B cell (primary cell): Measurements from ENCODE around the gene PDIA2. TPM values are rescaled to one million over a fixed set of nuclear protein-coding genes. Genes with fewer than 3 reads are reported as not detected.

Experiments used
- ATAC-seq: fragments of 200-7000 bp; cut with Tn5 transposase; one replicate; pipeline ENCODE4 v1.10.0; 2021; ENCODE audit warnings: low read depth, mild to moderate bottlenecking, moderate number of reproducible peaks, moderate library complexity
- CTCF ChIA-PET: fragments of 350-600 bp; sonication (Branson Sonifier 250); formaldehyde crosslinking; loops from one replicate; lab custom pipeline; 2021; ENCODE audit warnings: antibody characterized with exemption, inconsistent platforms; lab: Charles Lee
- POLR2A ChIA-PET: fragments of 350-600 bp; sonication (Branson Sonifier 250); formaldehyde crosslinking; loops from one replicate; lab custom pipeline; 2021; ENCODE audit warnings: antibody characterized with exemption; lab: Charles Lee
- DNase-seq: peaks from one replicate; pipeline ENCODE4 v3.0.0; 2013
- H2AFZ ChIP-seq: 2 replicates; pipeline ENCODE4 v1.6.1; 2012; ENCODE audit warnings: mild to moderate bottlenecking, low read depth, low read length; ENCODE audit not compliant: insufficient read depth, poor library complexity, severe bottlenecking
- H3K27ac ChIP-seq, 2 donors: 1 replicate in 1 of 2; 2 replicates in 1 of 2; pipeline ENCODE4 v1.5.1; 2012 to 2013; ENCODE audit warnings: low read length in 2 of 2, mild to moderate bottlenecking in 2 of 2, moderate library complexity in 1 of 2
- H3K27me3 ChIP-seq, 4 experiments: fragments of 200-600 bp in 1 of 4; sonication (generic) in 1 of 4; replicated peaks in 1 of 4; 1 replicate in 2 of 4; 2 replicates in 2 of 4; pipeline versions ENCODE4 v1.6.1 to v1.7.0; 2013 to 2016; ENCODE audit warnings: low read length in 3 of 4, mild to moderate bottlenecking in 2 of 4, mixed read lengths in 1 of 4, moderate library complexity in 1 of 4; ENCODE audit not compliant: insufficient read depth in 4 of 4, control insufficient read depth in 3 of 4; ENCODE audit errors: control extremely low read depth in 1 of 4
- H3K36me3 ChIP-seq, 2 experiments: replicated peaks in 1 of 2; 1 replicate in 1 of 2; 2 replicates in 1 of 2; pipeline versions ENCODE4 v1.6.1 to v1.7.1; 2013; ENCODE audit warnings: low read length in 1 of 2; ENCODE audit not compliant: insufficient read depth in 2 of 2, control insufficient read depth in 1 of 2; ENCODE audit errors: control extremely low read depth in 1 of 2, extremely low read depth in 1 of 2
- H3K4me1 ChIP-seq, 2 donors: fragments of 200-600 bp in 1 of 2; sonication (generic) in 1 of 2; 1 replicate in 1 of 2; 2 replicates in 1 of 2; pipeline versions ENCODE4 v1.5.1 to v1.6.1; 2013 to 2017; ENCODE audit warnings: low read length in 2 of 2; ENCODE audit not compliant: control insufficient read depth in 2 of 2, insufficient read depth in 2 of 2
- H3K4me2 ChIP-seq: replicated peaks from 2 replicates; pipeline ENCODE3; 2012; ENCODE audit warnings: mild to moderate bottlenecking, low read depth, low read length; ENCODE audit not compliant: poor library complexity, severe bottlenecking
- H3K4me3 ChIP-seq, 5 experiments: fragments of 200-600 bp in 1 of 5; sonication (generic) in 1 of 5; 1 replicate in 3 of 5; 2 replicates in 2 of 5; pipeline versions ENCODE4 v1.5.1 to v1.7.0; 2011 to 2016; ENCODE audit warnings: low read length in 4 of 5, mild to moderate bottlenecking in 4 of 5, low read depth in 2 of 5, control low read depth in 1 of 5, moderate library complexity in 1 of 5; ENCODE audit not compliant: insufficient read depth in 1 of 5; ENCODE audit errors: control extremely low read depth in 1 of 5, extremely low read depth in 1 of 5
- H3K79me2 ChIP-seq: fragments of 200-600 bp; sonication (generic); one replicate; pipeline ENCODE4 v1.6.0; 2016; ENCODE audit warnings: low read length; ENCODE audit not compliant: control insufficient read depth, insufficient read depth
- H3K9ac ChIP-seq: fragments of 200-600 bp; sonication (generic); 2 replicates; pipeline ENCODE4 v1.6.1; 2017; ENCODE audit warnings: mild to moderate bottlenecking, low read length, moderate library complexity
- H3K9me3 ChIP-seq, 3 donors: one replicate each; pipeline versions ENCODE4 v1.6.1 to v1.7.1; 2013; ENCODE audit warnings: low read length in 2 of 3; ENCODE audit not compliant: control insufficient read depth in 2 of 3, insufficient read depth in 1 of 3; ENCODE audit errors: control extremely low read depth in 1 of 3
- H4K20me1 ChIP-seq: 2 replicates; pipeline ENCODE4 v1.6.0; 2012; ENCODE audit warnings: mild to moderate bottlenecking, low read length; ENCODE audit not compliant: insufficient read depth, control insufficient read depth, poor library complexity, severe bottlenecking
- H3K27ac Mint-ChIP-seq: one replicate; pipeline ENCODE4 v1.8.0; 2021; ENCODE audit warnings: mixed read lengths
- H3K27me3 Mint-ChIP-seq: one replicate; pipeline ENCODE4 v1.8.0; 2021; ENCODE audit warnings: mixed read lengths
- H3K4me1 Mint-ChIP-seq: one replicate; pipeline ENCODE4 v1.8.0; 2021; ENCODE audit warnings: mixed read lengths
- H3K4me3 Mint-ChIP-seq: one replicate; pipeline ENCODE4 v1.8.0; 2021; ENCODE audit warnings: mixed read lengths
- H3K9me3 Mint-ChIP-seq: one replicate; pipeline ENCODE4 v1.8.0; 2022; ENCODE audit warnings: mixed read lengths; ENCODE audit not compliant: insufficient read depth
- CTCF ChIP-seq: fragments of 200-600 bp; IDR thresholded peaks from one replicate; pipeline ENCODE4 v1.8.0; 2022; ENCODE audit warnings: antibody characterized with exemption, mild to moderate bottlenecking
- EZH2 ChIP-seq: IDR thresholded peaks from 2 replicates; pipeline ENCODE4 v1.6.1; 2012; ENCODE audit warnings: borderline replicate concordance, low read depth, mild to moderate bottlenecking, moderate library complexity, low read length; ENCODE audit not compliant: insufficient read depth, poor library complexity, severe bottlenecking
- WGBS: methylation state at CpG from one replicate; pipeline ENCODE4 v1.1.5; 2013; ENCODE audit warnings: missing lambda C conversion rate; ENCODE audit not compliant: insufficient coverage; 5-methylcytosine and 5-hydroxymethylcytosine counted together
- intact Hi-C: fragments of 100-400 bp; cut with micrococcal nuclease; formaldehyde crosslinking; loops from one replicate; pipeline ENCODE4 v1.10.0; 2022
- polyA plus RNA-seq: library from polyadenylated mRNA; depleted of rRNA; stranded (reverse); fragments of >200 nt; gene quantifications from 2 replicates; pipeline ENCODE4 v1.2.3, GENCODE V29; 2012
- total RNA-seq, 2 donors: library from RNA; stranded (reverse); fragments of 120-200 nt in 1 of 2; gene quantifications; 1 replicate in 1 of 2; 2 replicates in 1 of 2; pipeline versions ENCODE4 v1.2.3 to v1.2.4, GENCODE V29; 2013 to 2022

The PDIA2 gene
- total and polyA plus RNA-seq, 2 donors (not counting 1 experiment from before 2014, with no cell fraction given): 0.06 TPM; not detected in 1

- POLR2A ChIA-PET: no interaction called here
Observed at GRCh38 chr16:268141-269053, 14.6 kb upstream of the PDIA2 start.

More at GRCh38 chr16:268141-269053, 14.6 kb upstream of the PDIA2 start:
- intact Hi-C loops: no loop called here
- no peaks in the 10 kb centered on the region for H3K9me3 Mint-ChIP-seq
- no peak overlapping the region for H3K27ac Mint-ChIP-seq
- Histone ChIP-seq H3K36me3 (peaks cover 0 to under 1% of the 10 kb centered on the region in 2 experiments), H3K27ac (no peak overlapping the region), H3K27me3 (peaks cover 0 to 5% (median 0%) of the 10 kb centered on the region in 4 experiments), H3K4me2 (no peak overlapping the region), H3K79me2 (no peaks in the 10 kb centered on the region), H3K4me3 (no peak overlapping the region), H3K4me1 (no peaks in the 10 kb centered on the region), H3K9ac (no peak overlapping the region), H4K20me1 (no peaks in the 10 kb centered on the region), H2AFZ (no peak overlapping the region), H3K9me3 (no peaks in the 10 kb centered on the region)
- 92% methylated on average over 39 of the region's 40 CpGs for WGBS
- peaks cover 3% of the 10 kb centered on the region for H3K27me3 Mint-ChIP-seq
- CTCF ChIA-PET: no interaction called here
- ATAC-seq: no peak
- TF ChIP-seq CTCF (no peak), EZH2 (no peak)
- no peaks in the 10 kb centered on the region for H3K4me1 Mint-ChIP-seq
- H3K4me3 Mint-ChIP-seq: no peak overlapping the region
- DNase-seq: no peak
